GM19328 (cell line): ENCODE data around the gene DCC.

Experiments
- ATAC-seq: cut with Tn5 transposase; IDR thresholded peaks from one replicate; pipeline ENCODE4 v1.9.1; 2021; ENCODE audit warnings: mild to moderate bottlenecking, moderate library complexity; ENCODE audit not compliant: unreplicated experiment

The DCC gene

GRCh38 chr18:52678034-52678433 lies 338.0 kb downstream of the DCC start:
- ATAC-seq: no peak

GRCh38 chr18:52678551-52678950 lies 338.6 kb downstream of the DCC start:
- no peak for ATAC-seq

GRCh38 chr18:52679354-52679753 lies 339.4 kb downstream of the DCC start:
- ATAC-seq: no peak

- ATAC-seq: no peak
Observed at GRCh38 chr18:52682260-52682659, 342.3 kb downstream of the DCC start.

GRCh38 chr18:52685316-52685715 lies 345.3 kb downstream of the DCC start:
- no peak for ATAC-seq

- ATAC-seq: no peak
Observed at GRCh38 chr18:52691841-52692240, 351.8 kb downstream of the DCC start.

- no peak for ATAC-seq
Observed at GRCh38 chr18:52694804-52695203, 354.8 kb downstream of the DCC start.

GRCh38 chr18:52700116-52700515 lies 360.1 kb downstream of the DCC start:
- ATAC-seq: no peak

GRCh38 chr18:52700816-52701215 lies 360.8 kb downstream of the DCC start:
- ATAC-seq: no peak

- ATAC-seq: no peak
Observed at GRCh38 chr18:52701219-52701935, 361.4 kb downstream of the DCC start.

- ATAC-seq: no peak
Observed at GRCh38 chr18:52715421-52715820, 375.4 kb downstream of the DCC start.

GRCh38 chr18:52715991-52716390 lies 376.0 kb downstream of the DCC start:
- no peak for ATAC-seq

GRCh38 chr18:52716973-52717372 lies 377.0 kb downstream of the DCC start:
- no peak for ATAC-seq

- ATAC-seq: no peak
Observed at GRCh38 chr18:52722904-52723303, 382.9 kb downstream of the DCC start.

- no peak for ATAC-seq
Observed at GRCh38 chr18:52723550-52723970, 383.6 kb downstream of the DCC start.

GRCh38 chr18:52730972-52731619 lies 391.1 kb downstream of the DCC start:
- no peak for ATAC-seq

- no peak for ATAC-seq
Observed at GRCh38 chr18:52738946-52739345, 398.9 kb downstream of the DCC start.

- ATAC-seq: no peak
Observed at GRCh38 chr18:52746986-52747385, 407.0 kb downstream of the DCC start.

- no peak for ATAC-seq
Observed at GRCh38 chr18:52747869-52748268, 407.9 kb downstream of the DCC start.

- no peak for ATAC-seq
Observed at GRCh38 chr18:52748343-52748742, 408.3 kb downstream of the DCC start.

GRCh38 chr18:52749542-52749941 lies 409.5 kb downstream of the DCC start:
- ATAC-seq: no peak

GRCh38 chr18:52750995-52751394 lies 411.0 kb downstream of the DCC start:
- no peak for ATAC-seq

GRCh38 chr18:52764316-52764715 lies 424.3 kb downstream of the DCC start:
- no peak for ATAC-seq
